Measurements from ENCODE around the gene ALDOC. TPM values are rescaled to one million over a fixed set of nuclear protein-coding genes. Genes with fewer than 3 reads are reported as not detected.

The ALDOC gene
- total and polyA plus RNA-seq, 2 donors (not counting 1 experiment from before 2014, with no cell fraction given), result 91.3 to 111 TPM

DNA sequence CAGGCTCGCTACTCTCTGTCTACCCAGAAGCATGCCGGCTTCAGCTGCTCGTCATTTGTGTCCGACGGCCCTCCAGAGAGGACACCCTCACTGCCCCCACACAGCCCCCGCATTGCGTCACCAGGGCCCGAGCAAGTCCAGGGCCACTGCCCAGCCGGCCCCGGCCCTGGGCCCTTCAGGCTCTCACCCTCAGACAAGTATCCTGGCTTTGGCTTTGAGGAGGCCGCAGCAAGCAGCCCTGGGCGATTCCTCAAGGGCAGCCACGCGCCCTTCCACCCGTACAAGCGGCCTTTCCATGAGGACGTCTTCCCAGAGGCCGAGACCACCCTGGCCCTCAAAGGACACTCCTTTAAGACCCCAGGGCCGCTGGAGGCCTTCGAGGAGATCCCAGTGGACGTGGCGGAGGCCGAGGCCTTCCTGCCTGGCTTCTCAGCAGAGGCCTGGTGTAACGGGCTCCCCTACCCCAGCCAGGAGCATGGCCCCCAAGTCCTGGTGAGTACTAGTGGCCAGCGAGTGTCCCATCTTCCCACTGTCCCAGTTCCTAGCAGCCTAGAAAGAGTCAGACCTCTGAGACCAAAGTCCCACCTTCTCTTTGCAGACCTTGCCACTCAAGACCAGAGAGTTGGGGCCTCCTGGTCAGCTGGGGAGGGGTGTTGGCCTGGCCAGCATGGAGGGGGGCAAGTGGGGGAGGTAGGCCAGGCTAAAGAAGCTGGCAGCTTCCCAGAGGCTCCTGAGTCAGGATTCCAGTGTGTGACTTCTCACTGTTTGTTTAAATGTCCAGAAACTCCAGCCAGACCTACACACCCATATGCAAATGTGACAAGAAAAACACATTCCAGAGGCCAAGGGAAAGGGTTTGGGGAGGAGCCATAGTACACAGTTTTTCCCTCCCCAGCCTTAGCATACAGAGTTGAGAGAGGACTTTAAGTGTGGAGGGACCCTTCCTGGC, 51.9 kb downstream of the ALDOC start:
- H2AFZ ChIP-seq (ENCODE audit: low read length), result no peak overlapping the region
- no peaks in the 10 kb centered on the region for H3K9me3 ChIP-seq (ENCODE audit: control insufficient read depth, insufficient read depth, low read depth, low read length)
- DNase-seq (ENCODE audit: low read depth in 2 of 2), result peak; percentile 53 to 74
- H4K20me1 ChIP-seq (ENCODE audit: control insufficient read depth, extremely low read depth, insufficient read depth, low read length), result no peaks in the 10 kb centered on the region
- H3K36me3 ChIP-seq (ENCODE audit: control insufficient read depth, insufficient read depth, low read length), result no peaks in the 10 kb centered on the region
- no peaks in the 10 kb centered on the region for H3K27me3 ChIP-seq (ENCODE audit: control insufficient read depth, insufficient read depth, low read length)
- H3K27ac ChIP-seq (ENCODE audit: insufficient read depth, low read length), result no peak overlapping the region
- H3K4me2 ChIP-seq (ENCODE audit: extremely low read depth, insufficient read depth, low read length), result no peak overlapping the region
- no peak overlapping the region for H3K9ac ChIP-seq (ENCODE audit: insufficient read depth, low read length)
- no peak overlapping the region for H3K4me3 ChIP-seq (replicated peaks in 1 of 4; ENCODE audit: control extremely low read depth in 1 of 4, insufficient read depth in 1 of 4, low read depth in 3 of 4, low read length in 4 of 4)
- H3K4me1 ChIP-seq (ENCODE audit: control insufficient read depth, extremely low read depth, insufficient read depth, low read length), result no peaks in the 10 kb centered on the region
- no peaks in the 10 kb centered on the region for H3K79me2 ChIP-seq (ENCODE audit: control insufficient read depth, insufficient read depth, low read length)
- TF ChIP-seq, protein P1, sequence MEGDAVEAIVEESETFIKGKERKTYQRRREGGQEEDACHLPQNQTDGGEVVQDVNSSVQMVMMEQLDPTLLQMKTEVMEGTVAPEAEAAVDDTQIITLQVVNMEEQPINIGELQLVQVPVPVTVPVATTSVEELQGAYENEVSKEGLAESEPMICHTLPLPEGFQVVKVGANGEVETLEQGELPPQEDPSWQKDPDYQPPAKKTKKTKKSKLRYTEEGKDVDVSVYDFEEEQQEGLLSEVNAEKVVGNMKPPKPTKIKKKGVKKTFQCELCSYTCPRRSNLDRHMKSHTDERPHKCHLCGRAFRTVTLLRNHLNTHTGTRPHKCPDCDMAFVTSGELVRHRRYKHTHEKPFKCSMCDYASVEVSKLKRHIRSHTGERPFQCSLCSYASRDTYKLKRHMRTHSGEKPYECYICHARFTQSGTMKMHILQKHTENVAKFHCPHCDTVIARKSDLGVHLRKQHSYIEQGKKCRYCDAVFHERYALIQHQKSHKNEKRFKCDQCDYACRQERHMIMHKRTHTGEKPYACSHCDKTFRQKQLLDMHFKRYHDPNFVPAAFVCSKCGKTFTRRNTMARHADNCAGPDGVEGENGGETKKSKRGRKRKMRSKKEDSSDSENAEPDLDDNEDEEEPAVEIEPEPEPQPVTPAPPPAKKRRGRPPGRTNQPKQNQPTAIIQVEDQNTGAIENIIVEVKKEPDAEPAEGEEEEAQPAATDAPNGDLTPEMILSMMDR (conservative IDR thresholded peaks at IDR 0.05 in 1 of 2, IDR thresholded peaks at IDR 0.05 in 1 of 2; ENCODE audit: low read depth in 1 of 2, low read length in 2 of 2), result no peak
- no peak for TF ChIP-seq EZH2 (IDR thresholded peaks at IDR 0.05; ENCODE audit: low read length, missing control alignments)

- TF ChIP-seq, protein P1 (conservative IDR thresholded peaks at IDR 0.05 in 1 of 2, IDR thresholded peaks at IDR 0.05 in 1 of 2; ENCODE audit: low read depth in 1 of 2, low read length in 2 of 2), result no peak
- TF ChIP-seq EZH2 (IDR thresholded peaks at IDR 0.05; ENCODE audit: low read length, missing control alignments), result no peak
- Histone ChIP-seq H3K4me3 (replicated peaks in 1 of 4; ENCODE audit: control extremely low read depth in 1 of 4, insufficient read depth in 1 of 4, low read depth in 3 of 4, low read length in 4 of 4) (no peak overlapping the region), H3K4me1 (ENCODE audit: control insufficient read depth, extremely low read depth, insufficient read depth, low read length) (no peaks in the 10 kb centered on the region), H3K79me2 (ENCODE audit: control insufficient read depth, insufficient read depth, low read length) (no peaks in the 10 kb centered on the region), H3K9ac (ENCODE audit: insufficient read depth, low read length) (no peak overlapping the region), H3K36me3 (ENCODE audit: control insufficient read depth, insufficient read depth, low read length) (no peaks in the 10 kb centered on the region), H3K27ac (ENCODE audit: insufficient read depth, low read length) (no peak overlapping the region), H4K20me1 (ENCODE audit: control insufficient read depth, extremely low read depth, insufficient read depth, low read length) (no peaks in the 10 kb centered on the region), H3K9me3 (ENCODE audit: control insufficient read depth, insufficient read depth, low read depth, low read length) (no peaks in the 10 kb centered on the region), H3K4me2 (ENCODE audit: extremely low read depth, insufficient read depth, low read length) (no peak overlapping the region), H2AFZ (ENCODE audit: low read length) (no peak overlapping the region), H3K27me3 (ENCODE audit: control insufficient read depth, insufficient read depth, low read length) (no peaks in the 10 kb centered on the region)
- DNase-seq (ENCODE audit: low read depth in 2 of 2), result no peak
Observed at GRCh38 chr17:28523876-28524275, 52.8 kb downstream of the ALDOC start.

- Histone ChIP-seq H3K27ac (ENCODE audit: insufficient read depth, low read length) (no peak overlapping the region), H3K4me2 (ENCODE audit: extremely low read depth, insufficient read depth, low read length) (no peak overlapping the region), H3K27me3 (ENCODE audit: control insufficient read depth, insufficient read depth, low read length) (no peaks in the 10 kb centered on the region), H3K4me1 (ENCODE audit: control insufficient read depth, extremely low read depth, insufficient read depth, low read length) (no peaks in the 10 kb centered on the region), H3K9me3 (ENCODE audit: control insufficient read depth, insufficient read depth, low read depth, low read length) (no peaks in the 10 kb centered on the region), H3K36me3 (ENCODE audit: control insufficient read depth, insufficient read depth, low read length) (no peaks in the 10 kb centered on the region), H3K9ac (ENCODE audit: insufficient read depth, low read length) (no peak overlapping the region), H3K79me2 (ENCODE audit: control insufficient read depth, insufficient read depth, low read length) (no peaks in the 10 kb centered on the region), H3K4me3 (replicated peaks in 1 of 4; ENCODE audit: control extremely low read depth in 1 of 4, insufficient read depth in 1 of 4, low read depth in 3 of 4, low read length in 4 of 4) (no peak overlapping the region), H4K20me1 (ENCODE audit: control insufficient read depth, extremely low read depth, insufficient read depth, low read length) (no peaks in the 10 kb centered on the region), H2AFZ (ENCODE audit: low read length) (no peak overlapping the region)
- TF ChIP-seq EZH2 (IDR thresholded peaks at IDR 0.05; ENCODE audit: low read length, missing control alignments), result no peak
- TF ChIP-seq, protein P1 (conservative IDR thresholded peaks at IDR 0.05 in 1 of 2, IDR thresholded peaks at IDR 0.05 in 1 of 2; ENCODE audit: low read depth in 1 of 2, low read length in 2 of 2), result no peak
- DNase-seq (ENCODE audit: low read depth in 2 of 2), result no peak
Observed at GRCh38 chr17:28523186-28523585, 53.5 kb downstream of the ALDOC start.

Other genes with a start within 250 kb of the ALDOC start
- gene IFT20, start 241.4 kb downstream of the ALDOC start, total RNA-seq, result 53.7 and 55.7 TPM in 2 replicates
- 26.5 and 51.4 TPM in 2 replicates for gene IFT20, start 241.4 kb downstream of the ALDOC start, polyA plus RNA-seq
- gene TNFAIP1, start 241.1 kb downstream of the ALDOC start, total RNA-seq, result 19.8 and 23.0 TPM in 2 replicates
- 40.1 and 40.7 TPM in 2 replicates for gene TNFAIP1, start 241.1 kb downstream of the ALDOC start, polyA plus RNA-seq
- gene POLDIP2, start 219.4 kb downstream of the ALDOC start, total RNA-seq, result 71.9 and 79.3 TPM in 2 replicates
- gene POLDIP2, start 219.4 kb downstream of the ALDOC start, polyA plus RNA-seq, result 89.2 and 111 TPM in 2 replicates
- gene SEBOX, start 211.7 kb downstream of the ALDOC start, total RNA-seq, result not detected in 2 replicates
- gene SEBOX, start 211.7 kb downstream of the ALDOC start, polyA plus RNA-seq, result not detected in 2 replicates
- gene VTN, start 206.6 kb downstream of the ALDOC start, total RNA-seq, result 0.17 and 0.51 TPM in 2 replicates
- 0.46 and 3.5 TPM in 2 replicates for gene VTN, start 206.6 kb downstream of the ALDOC start, polyA plus RNA-seq
- 3.1 TPM in 2 replicates for gene SARM1, start 205.2 kb downstream of the ALDOC start, total RNA-seq
- 8.1 and 10.8 TPM in 2 replicates for gene SARM1, start 205.2 kb downstream of the ALDOC start, polyA plus RNA-seq
- gene SLC46A1, start 170.7 kb downstream of the ALDOC start, total RNA-seq, result 3.6 and 5.1 TPM in 2 replicates
- 2.9 and 4.6 TPM in 2 replicates for gene SLC46A1, start 170.7 kb downstream of the ALDOC start, polyA plus RNA-seq
- gene SLC13A2, start 103.3 kb downstream of the ALDOC start, total RNA-seq, result not detected in 2 replicates
- not detected in 2 replicates for gene SLC13A2, start 103.3 kb downstream of the ALDOC start, polyA plus RNA-seq
- not detected in 2 replicates for gene FOXN1, start 70.5 kb downstream of the ALDOC start, total RNA-seq
- not detected in 2 replicates for gene FOXN1, start 70.5 kb downstream of the ALDOC start, polyA plus RNA-seq
- gene UNC119, start 24.3 kb downstream of the ALDOC start, total RNA-seq, result 16.9 and 19.2 TPM in 2 replicates
- gene UNC119, start 24.3 kb downstream of the ALDOC start, polyA plus RNA-seq, result 24.6 and 26.4 TPM in 2 replicates
- 32.6 and 53.7 TPM in 2 replicates for gene PIGS, start 5.4 kb downstream of the ALDOC start, total RNA-seq
- 59.9 and 68.4 TPM in 2 replicates for gene PIGS, start 5.4 kb downstream of the ALDOC start, polyA plus RNA-seq
- gene SPAG5, start 22.1 kb upstream of the ALDOC start, total RNA-seq, result 1.5 and 13.7 TPM in 2 replicates
- 12.0 and 48.8 TPM in 2 replicates for gene SPAG5, start 22.1 kb upstream of the ALDOC start, polyA plus RNA-seq
- gene RSKR, start 37.3 kb upstream of the ALDOC start, total RNA-seq, result 3.8 and 4.1 TPM in 2 replicates
- 1.8 and 2.5 TPM in 2 replicates for gene RSKR, start 37.3 kb upstream of the ALDOC start, polyA plus RNA-seq
- 107 and 160 TPM in 2 replicates for gene BLTP2, start 68.3 kb upstream of the ALDOC start, total RNA-seq
- 74.9 and 96.3 TPM in 2 replicates for gene BLTP2, start 68.3 kb upstream of the ALDOC start, polyA plus RNA-seq
- 56.5 and 58.5 TPM in 2 replicates for gene SDF2, start 85.0 kb upstream of the ALDOC start, total RNA-seq
- gene SDF2, start 85.0 kb upstream of the ALDOC start, polyA plus RNA-seq, result 65.2 and 75.2 TPM in 2 replicates
- gene SUPT6H, start 85.3 kb upstream of the ALDOC start, total RNA-seq, result 36.7 and 61.6 TPM in 2 replicates
- 34.7 and 39.1 TPM in 2 replicates for gene SUPT6H, start 85.3 kb upstream of the ALDOC start, polyA plus RNA-seq
- gene PROCA1, start 135.0 kb upstream of the ALDOC start, total RNA-seq, result 2.3 and 2.6 TPM in 2 replicates
- 0.85 and 0.93 TPM in 2 replicates for gene PROCA1, start 135.0 kb upstream of the ALDOC start, polyA plus RNA-seq
- gene RAB34, start 141.0 kb upstream of the ALDOC start, total RNA-seq, result 159 and 174 TPM in 2 replicates
- 287 and 338 TPM in 2 replicates for gene RAB34, start 141.0 kb upstream of the ALDOC start, polyA plus RNA-seq
- 519 and 881 TPM in 2 replicates for gene RPL23A, start 143.1 kb upstream of the ALDOC start, total RNA-seq
- 1,041 and 1,196 TPM in 2 replicates for gene RPL23A, start 143.1 kb upstream of the ALDOC start, polyA plus RNA-seq
- gene TLCD1, start 149.3 kb upstream of the ALDOC start, total RNA-seq, result 4.1 and 6.6 TPM in 2 replicates
- 10.8 and 11.5 TPM in 2 replicates for gene TLCD1, start 149.3 kb upstream of the ALDOC start, polyA plus RNA-seq
- 2.8 TPM in 2 replicates for gene NEK8, start 151.9 kb upstream of the ALDOC start, total RNA-seq
- gene NEK8, start 151.9 kb upstream of the ALDOC start, polyA plus RNA-seq, result 3.0 and 3.8 TPM in 2 replicates
- 28.7 and 32.6 TPM in 2 replicates for gene TRAF4, start 167.1 kb upstream of the ALDOC start, total RNA-seq
- gene TRAF4, start 167.1 kb upstream of the ALDOC start, polyA plus RNA-seq, result 17.5 and 20.8 TPM in 2 replicates

Measured in fibroblast of lung (primary cell).